Spleen (tissue), 7 donors: ENCODE data around the gene GNA14.

Experiments
- POLR2A ChIP-seq, 3 donors: fragments of 450-650 bp; IDR thresholded peaks; one replicate each; pipeline ENCODE4 v1.5.1; 2017; ENCODE audit warnings: antibody characterized with exemption in 3 of 3, mild to moderate bottlenecking in 1 of 3
- TF ChIP-seq, protein P1 (sequence below), 11 experiments: fragments of 200-600 bp in 7 of 11; fragments of 450-650 bp in 4 of 11; sonication (generic) in 4 of 11; IDR thresholded peaks in 8 of 11; conservative IDR thresholded peaks in 3 of 11; 1 replicate in 7 of 11; 2 replicates in 4 of 11; pipeline versions ENCODE4 v1.4.0 to v1.8.0; 2016 to 2021; ENCODE audit warnings: antibody characterized with exemption in 11 of 11, inconsistent platforms in 4 of 11, mild to moderate bottlenecking in 1 of 11
- donor health status: DM: no; HTN: no; CAD: no; lungs with moderate emphysema.
- donor health status: DM: no; HTN: no; CAD: no.
- donor health status: DM: no; HTN: no; CAD: no.

DNA sequence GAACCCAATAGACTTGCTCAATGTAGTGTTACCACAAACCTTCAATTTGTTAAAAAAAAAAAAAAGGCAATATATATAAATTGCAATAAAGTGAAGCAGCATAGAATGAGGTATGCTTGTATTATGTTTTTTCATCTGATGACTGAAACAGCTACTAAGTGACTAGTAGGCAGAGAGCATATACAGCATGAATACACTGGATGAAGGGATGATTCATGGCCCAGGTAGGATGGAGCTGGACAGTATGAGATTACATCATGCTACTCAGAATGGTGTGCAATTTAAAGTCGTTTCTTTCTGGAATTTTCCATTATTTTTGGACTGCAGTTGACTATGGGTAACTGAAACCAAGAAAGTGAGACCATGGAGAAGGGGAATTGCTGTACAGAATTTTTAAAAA, 161.2 kb downstream of the GNA14 start:
- no peak for TF ChIP-seq POLR2A (IDR thresholded peaks at IDR 0.05)
- TF ChIP-seq, protein P1, sequence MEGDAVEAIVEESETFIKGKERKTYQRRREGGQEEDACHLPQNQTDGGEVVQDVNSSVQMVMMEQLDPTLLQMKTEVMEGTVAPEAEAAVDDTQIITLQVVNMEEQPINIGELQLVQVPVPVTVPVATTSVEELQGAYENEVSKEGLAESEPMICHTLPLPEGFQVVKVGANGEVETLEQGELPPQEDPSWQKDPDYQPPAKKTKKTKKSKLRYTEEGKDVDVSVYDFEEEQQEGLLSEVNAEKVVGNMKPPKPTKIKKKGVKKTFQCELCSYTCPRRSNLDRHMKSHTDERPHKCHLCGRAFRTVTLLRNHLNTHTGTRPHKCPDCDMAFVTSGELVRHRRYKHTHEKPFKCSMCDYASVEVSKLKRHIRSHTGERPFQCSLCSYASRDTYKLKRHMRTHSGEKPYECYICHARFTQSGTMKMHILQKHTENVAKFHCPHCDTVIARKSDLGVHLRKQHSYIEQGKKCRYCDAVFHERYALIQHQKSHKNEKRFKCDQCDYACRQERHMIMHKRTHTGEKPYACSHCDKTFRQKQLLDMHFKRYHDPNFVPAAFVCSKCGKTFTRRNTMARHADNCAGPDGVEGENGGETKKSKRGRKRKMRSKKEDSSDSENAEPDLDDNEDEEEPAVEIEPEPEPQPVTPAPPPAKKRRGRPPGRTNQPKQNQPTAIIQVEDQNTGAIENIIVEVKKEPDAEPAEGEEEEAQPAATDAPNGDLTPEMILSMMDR (IDR thresholded peaks at IDR 0.05 in 8 of 11, conservative IDR thresholded peaks at IDR 0.05 in 3 of 11), result no peak
